ENCODE results near the gene RFFL. TPM values are rescaled to one million over a fixed set of nuclear protein-coding genes. Genes with fewer than 3 reads are reported as not detected.

RFFL gene
- total RNA-seq, 1 donor from 2014 or later, result 22.9 TPM

DNA sequence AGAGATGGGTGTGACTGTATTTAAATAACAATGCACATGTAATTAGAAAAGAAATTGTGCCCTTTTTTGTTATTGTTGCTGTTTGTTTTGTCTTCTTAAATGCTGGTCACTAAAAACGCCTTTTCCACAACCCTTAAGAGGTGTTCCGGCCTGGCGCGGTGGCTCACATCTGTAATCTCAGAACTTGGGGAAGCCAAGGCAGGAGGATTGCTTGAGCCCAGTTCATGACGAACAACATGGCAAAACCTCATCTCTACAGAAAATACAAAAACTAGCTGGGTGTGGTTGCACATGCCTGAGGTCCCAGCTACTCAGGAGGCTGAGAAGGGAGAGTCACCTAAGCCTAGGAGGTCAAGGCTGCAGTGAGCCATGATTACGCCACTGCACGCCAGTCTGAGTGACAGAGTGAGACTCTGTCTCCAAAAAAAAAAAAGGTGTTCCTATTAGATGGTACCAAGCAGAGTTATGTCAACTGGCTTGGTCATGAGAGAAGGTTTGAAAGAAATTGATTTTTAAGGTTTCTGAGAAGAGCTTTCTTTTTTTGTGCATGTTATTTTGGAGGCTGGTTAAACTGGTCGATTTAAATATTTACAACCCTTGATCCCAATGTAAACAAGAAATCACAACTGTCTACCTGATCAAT lies 23.5 kb upstream of the RFFL start:
- no peaks in the 10 kb centered on the region for H3K27me3 Mint-ChIP-seq (ENCODE audit: unreplicated experiment)
- H3K27ac Mint-ChIP-seq (ENCODE audit: unreplicated experiment), result peak overlapping the region; percentile 94
- peak overlapping the region; percentile 88 for H3K4me3 Mint-ChIP-seq (ENCODE audit: unreplicated experiment)
- TF ChIP-seq, protein P1, sequence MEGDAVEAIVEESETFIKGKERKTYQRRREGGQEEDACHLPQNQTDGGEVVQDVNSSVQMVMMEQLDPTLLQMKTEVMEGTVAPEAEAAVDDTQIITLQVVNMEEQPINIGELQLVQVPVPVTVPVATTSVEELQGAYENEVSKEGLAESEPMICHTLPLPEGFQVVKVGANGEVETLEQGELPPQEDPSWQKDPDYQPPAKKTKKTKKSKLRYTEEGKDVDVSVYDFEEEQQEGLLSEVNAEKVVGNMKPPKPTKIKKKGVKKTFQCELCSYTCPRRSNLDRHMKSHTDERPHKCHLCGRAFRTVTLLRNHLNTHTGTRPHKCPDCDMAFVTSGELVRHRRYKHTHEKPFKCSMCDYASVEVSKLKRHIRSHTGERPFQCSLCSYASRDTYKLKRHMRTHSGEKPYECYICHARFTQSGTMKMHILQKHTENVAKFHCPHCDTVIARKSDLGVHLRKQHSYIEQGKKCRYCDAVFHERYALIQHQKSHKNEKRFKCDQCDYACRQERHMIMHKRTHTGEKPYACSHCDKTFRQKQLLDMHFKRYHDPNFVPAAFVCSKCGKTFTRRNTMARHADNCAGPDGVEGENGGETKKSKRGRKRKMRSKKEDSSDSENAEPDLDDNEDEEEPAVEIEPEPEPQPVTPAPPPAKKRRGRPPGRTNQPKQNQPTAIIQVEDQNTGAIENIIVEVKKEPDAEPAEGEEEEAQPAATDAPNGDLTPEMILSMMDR (IDR thresholded peaks at IDR 0.05), result no peak
- no peaks in the 10 kb centered on the region for H3K36me3 Mint-ChIP-seq (ENCODE audit: unreplicated experiment)
- peaks cover 35% of the 10 kb centered on the region for H3K4me1 Mint-ChIP-seq (ENCODE audit: unreplicated experiment)
- DNase-seq (ENCODE audit: extremely low spot score, unreplicated experiment), result no peak
- H3K9me3 Mint-ChIP-seq (ENCODE audit: unreplicated experiment), result no peaks in the 10 kb centered on the region

DNA sequence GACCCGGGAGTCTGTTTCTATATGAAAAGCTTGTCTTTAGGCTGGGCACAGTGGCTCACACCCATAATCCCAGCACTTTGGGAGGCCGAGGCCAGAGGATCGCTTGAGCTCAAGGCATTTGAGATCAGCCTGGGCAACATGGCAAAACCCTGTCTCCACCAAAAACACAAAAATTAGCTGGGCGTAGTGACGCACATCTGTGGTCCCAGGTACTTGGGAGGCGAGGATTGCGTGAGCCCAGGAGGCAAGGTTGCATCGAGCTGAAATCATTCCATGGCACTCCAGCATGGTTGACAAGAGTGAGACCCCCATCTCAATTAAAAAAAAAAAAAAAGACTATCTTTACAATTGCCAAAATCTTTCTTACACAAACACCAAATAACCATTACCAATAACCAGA lies 22.7 kb upstream of the RFFL start:
- Mint-ChIP-seq H3K9me3 (ENCODE audit: unreplicated experiment) (no peaks in the 10 kb centered on the region), H3K27ac (ENCODE audit: unreplicated experiment) (no peak overlapping the region), H3K4me1 (ENCODE audit: unreplicated experiment) (peaks cover 37% of the 10 kb centered on the region), H3K4me3 (ENCODE audit: unreplicated experiment) (no peak overlapping the region), H3K36me3 (ENCODE audit: unreplicated experiment) (no peaks in the 10 kb centered on the region), H3K27me3 (ENCODE audit: unreplicated experiment) (no peaks in the 10 kb centered on the region)
- no peak for DNase-seq (ENCODE audit: extremely low spot score, unreplicated experiment)
- TF ChIP-seq, protein P1 (IDR thresholded peaks at IDR 0.05), result no peak

DNA sequence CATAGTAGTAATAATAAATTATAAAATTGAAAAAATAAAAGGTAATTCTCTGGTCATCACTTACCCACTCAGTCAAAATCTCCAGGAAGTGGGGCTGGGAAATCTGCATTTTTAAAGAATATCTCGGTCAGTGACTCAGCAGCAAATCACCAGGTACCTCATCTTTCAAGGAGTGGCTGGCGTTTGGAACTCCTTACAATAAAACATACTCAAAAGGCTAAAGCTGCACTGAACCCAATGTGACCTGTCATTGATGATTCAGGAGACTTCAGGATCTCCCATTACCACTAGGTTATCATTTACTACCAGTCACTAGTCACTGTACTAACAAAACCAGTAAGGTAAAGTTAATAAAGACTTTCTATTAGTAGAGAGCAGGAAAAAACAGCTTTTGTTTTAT lies 21.5 kb upstream of the RFFL start:
- TF ChIP-seq, protein P1 (IDR thresholded peaks at IDR 0.05), result no peak
- Mint-ChIP-seq H3K4me3 (ENCODE audit: unreplicated experiment) (no peak overlapping the region), H3K9me3 (ENCODE audit: unreplicated experiment) (no peaks in the 10 kb centered on the region), H3K27ac (ENCODE audit: unreplicated experiment) (no peak overlapping the region), H3K4me1 (ENCODE audit: unreplicated experiment) (peaks cover 40% of the 10 kb centered on the region), H3K27me3 (ENCODE audit: unreplicated experiment) (no peaks in the 10 kb centered on the region), H3K36me3 (ENCODE audit: unreplicated experiment) (no peaks in the 10 kb centered on the region)
- no peak for DNase-seq (ENCODE audit: extremely low spot score, unreplicated experiment)

DNA sequence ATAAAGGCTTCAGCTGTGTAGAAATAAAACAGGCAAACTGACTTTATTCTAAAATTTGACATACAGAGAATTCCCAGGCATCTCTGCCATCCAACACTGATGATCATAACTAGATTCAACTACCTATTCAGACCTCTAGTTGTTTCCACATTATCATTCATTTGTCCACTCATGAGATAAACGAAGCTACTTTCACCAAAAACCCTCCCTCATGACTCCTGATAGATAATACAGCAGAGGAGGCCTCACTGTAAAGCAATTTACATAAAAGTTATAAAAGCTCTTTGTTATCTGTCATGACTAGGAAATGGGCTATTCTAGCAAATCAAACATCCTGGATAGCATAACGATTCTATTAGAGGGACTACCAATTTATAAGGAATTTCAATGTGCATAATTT lies 19.6 kb upstream of the RFFL start:
- H3K4me3 Mint-ChIP-seq (ENCODE audit: unreplicated experiment), result no peak overlapping the region
- TF ChIP-seq, protein P1 (IDR thresholded peaks at IDR 0.05), result no peak
- H3K27me3 Mint-ChIP-seq (ENCODE audit: unreplicated experiment), result no peaks in the 10 kb centered on the region
- H3K36me3 Mint-ChIP-seq (ENCODE audit: unreplicated experiment), result peaks cover 2% of the 10 kb centered on the region
- DNase-seq (ENCODE audit: extremely low spot score, unreplicated experiment), result no peak
- no peaks in the 10 kb centered on the region for H3K9me3 Mint-ChIP-seq (ENCODE audit: unreplicated experiment)
- H3K27ac Mint-ChIP-seq (ENCODE audit: unreplicated experiment), result no peak overlapping the region
- peaks cover 40% of the 10 kb centered on the region for H3K4me1 Mint-ChIP-seq (ENCODE audit: unreplicated experiment)

DNA sequence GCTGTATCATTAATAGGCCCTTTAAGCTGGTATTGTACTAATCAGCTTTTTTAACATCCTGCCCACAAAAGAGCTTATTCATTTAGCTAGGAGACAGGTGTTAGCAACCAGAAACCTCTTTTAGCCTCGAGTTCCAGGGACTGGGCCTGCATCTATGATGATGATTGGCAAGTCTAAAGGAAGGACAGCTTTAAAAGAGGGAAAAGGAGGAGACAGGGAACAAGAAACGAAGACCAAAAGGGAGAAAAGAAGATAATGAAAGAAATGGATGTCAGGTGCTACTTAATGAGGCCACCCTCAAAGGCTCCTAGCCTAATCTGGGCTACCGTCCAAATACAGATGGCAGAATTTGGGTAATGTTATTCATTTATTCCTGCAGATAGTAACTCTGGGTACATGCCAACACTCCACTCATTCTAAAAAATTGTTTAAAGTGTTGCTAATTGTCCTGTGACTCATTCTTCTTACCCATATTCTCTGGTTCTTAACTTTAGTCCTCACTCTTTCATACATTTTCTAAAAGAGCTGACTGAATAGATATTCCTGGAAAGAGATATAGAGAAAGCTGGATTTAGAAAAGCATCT lies 18.7 kb upstream of the RFFL start:
- Mint-ChIP-seq H3K9me3 (ENCODE audit: unreplicated experiment) (no peaks in the 10 kb centered on the region), H3K27me3 (ENCODE audit: unreplicated experiment) (no peaks in the 10 kb centered on the region), H3K4me3 (ENCODE audit: unreplicated experiment) (no peak overlapping the region), H3K27ac (ENCODE audit: unreplicated experiment) (peak overlapping the region; percentile 39), H3K36me3 (ENCODE audit: unreplicated experiment) (peaks cover 2% of the 10 kb centered on the region), H3K4me1 (ENCODE audit: unreplicated experiment) (peaks cover 31% of the 10 kb centered on the region)
- no peak for DNase-seq (ENCODE audit: extremely low spot score, unreplicated experiment)
- TF ChIP-seq, protein P1 (IDR thresholded peaks at IDR 0.05), result no peak

All from osteocyte (in vitro differentiated cells).